ENCODE measurements around the gene DTNB.
"Not testable (repeated sequence)": the region's sequence is repeated elsewhere in the genome, so short reads cannot be mapped to it uniquely, and the experiment has no call there.

The DTNB gene

DNA sequence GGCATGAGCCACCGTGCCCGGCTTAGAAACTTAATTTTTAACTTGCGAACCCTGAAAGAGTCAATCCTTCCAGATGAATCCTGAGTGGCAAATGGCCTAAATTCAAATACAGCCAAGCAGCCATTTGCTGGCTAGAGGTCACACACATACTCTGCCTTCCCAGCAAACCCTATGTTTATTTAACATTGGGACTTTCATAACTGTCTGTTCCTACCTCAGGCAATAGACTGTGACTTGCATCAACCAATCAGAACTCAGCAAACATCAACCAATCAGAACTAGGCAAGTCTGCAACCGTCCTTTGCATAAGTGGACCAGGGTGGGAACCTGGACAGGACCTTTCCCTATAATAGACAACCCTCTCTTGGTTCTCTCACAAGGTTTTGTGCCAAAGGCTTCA, 127.5 kb downstream of the DTNB start:
- TF ChIP-seq CTCF (IDR thresholded peaks at IDR 0.05; ENCODE audit: low read depth, low read length, missing control alignments) = no peak
- H3K4me3 ChIP-seq (replicated peaks; ENCODE audit: low read depth, low read length) = no peak overlapping the region
- DNase-seq (ENCODE audit: extremely low read depth, low read depth) = no peak

GRCh38 chr2:25544445-25544844, 128.9 kb downstream of the DTNB start:
- DNase-seq (ENCODE audit: extremely low read depth, low read depth) = no peak
- H3K4me3 ChIP-seq (replicated peaks; ENCODE audit: low read depth, low read length) = no peak overlapping the region
- no peak for TF ChIP-seq CTCF (IDR thresholded peaks at IDR 0.05; ENCODE audit: low read depth, low read length, missing control alignments)

- no peak overlapping the region for H3K4me3 ChIP-seq (replicated peaks; ENCODE audit: low read depth, low read length)
- DNase-seq (ENCODE audit: extremely low read depth, low read depth) = no peak
- no peak for TF ChIP-seq CTCF (IDR thresholded peaks at IDR 0.05; ENCODE audit: low read depth, low read length, missing control alignments)
Observed at GRCh38 chr2:25543939-25544338, 129.4 kb downstream of the DTNB start.

DNA sequence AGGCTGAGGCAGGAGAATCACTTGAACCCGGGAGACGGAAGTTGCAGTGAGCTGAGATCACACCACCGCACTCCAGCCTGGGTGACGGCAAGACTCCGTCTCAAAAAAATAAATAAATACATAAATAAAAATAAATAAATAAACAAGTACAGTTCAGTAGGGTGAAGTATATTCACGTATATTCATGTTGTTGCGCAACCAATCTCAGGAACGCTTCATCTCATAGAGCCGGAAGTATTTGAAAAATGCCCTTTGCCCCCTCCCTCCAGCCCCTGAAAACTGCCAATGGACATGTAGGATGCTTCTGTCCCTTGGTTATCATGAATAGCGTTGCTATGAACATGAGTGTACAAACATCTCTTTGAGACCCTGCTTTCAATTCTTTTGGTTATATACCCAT, 132.0 kb downstream of the DTNB start:
- no peak overlapping the region for H3K4me3 ChIP-seq (replicated peaks; ENCODE audit: low read depth, low read length)
- TF ChIP-seq CTCF (IDR thresholded peaks at IDR 0.05; ENCODE audit: low read depth, low read length, missing control alignments) = no peak
- no peak for DNase-seq (ENCODE audit: extremely low read depth, low read depth)

DNA sequence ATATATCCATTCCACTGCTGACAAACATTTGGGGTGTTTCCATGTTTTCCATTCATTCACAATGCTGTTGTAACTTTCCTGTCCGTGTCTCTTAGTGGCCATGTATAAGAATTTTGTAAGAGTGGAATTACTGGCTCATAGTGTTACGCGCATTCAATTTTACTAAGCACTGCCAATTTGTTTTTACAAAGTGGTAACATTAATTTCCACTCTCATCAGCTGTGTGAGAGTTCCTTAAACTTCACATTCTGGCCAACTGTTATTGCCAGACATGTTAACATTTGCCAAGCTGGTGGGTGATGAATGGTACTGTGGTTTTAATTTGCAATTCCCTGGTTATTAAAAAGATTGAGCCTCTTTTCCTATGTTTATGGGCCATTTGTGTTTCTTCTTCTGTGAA, 134.2 kb downstream of the DTNB start:
- no peak overlapping the region for H3K4me3 ChIP-seq (replicated peaks; ENCODE audit: low read depth, low read length)
- no peak for DNase-seq (ENCODE audit: extremely low read depth, low read depth)
- TF ChIP-seq CTCF (IDR thresholded peaks at IDR 0.05; ENCODE audit: low read depth, low read length, missing control alignments) = no peak

- DNase-seq (ENCODE audit: extremely low read depth, low read depth) = no peak
- H3K4me3 ChIP-seq (replicated peaks; ENCODE audit: low read depth, low read length) = no peak overlapping the region
- no peak for TF ChIP-seq CTCF (IDR thresholded peaks at IDR 0.05; ENCODE audit: low read depth, low read length, missing control alignments)
Observed at GRCh38 chr2:25537526-25537925, 135.9 kb downstream of the DTNB start.

DNA sequence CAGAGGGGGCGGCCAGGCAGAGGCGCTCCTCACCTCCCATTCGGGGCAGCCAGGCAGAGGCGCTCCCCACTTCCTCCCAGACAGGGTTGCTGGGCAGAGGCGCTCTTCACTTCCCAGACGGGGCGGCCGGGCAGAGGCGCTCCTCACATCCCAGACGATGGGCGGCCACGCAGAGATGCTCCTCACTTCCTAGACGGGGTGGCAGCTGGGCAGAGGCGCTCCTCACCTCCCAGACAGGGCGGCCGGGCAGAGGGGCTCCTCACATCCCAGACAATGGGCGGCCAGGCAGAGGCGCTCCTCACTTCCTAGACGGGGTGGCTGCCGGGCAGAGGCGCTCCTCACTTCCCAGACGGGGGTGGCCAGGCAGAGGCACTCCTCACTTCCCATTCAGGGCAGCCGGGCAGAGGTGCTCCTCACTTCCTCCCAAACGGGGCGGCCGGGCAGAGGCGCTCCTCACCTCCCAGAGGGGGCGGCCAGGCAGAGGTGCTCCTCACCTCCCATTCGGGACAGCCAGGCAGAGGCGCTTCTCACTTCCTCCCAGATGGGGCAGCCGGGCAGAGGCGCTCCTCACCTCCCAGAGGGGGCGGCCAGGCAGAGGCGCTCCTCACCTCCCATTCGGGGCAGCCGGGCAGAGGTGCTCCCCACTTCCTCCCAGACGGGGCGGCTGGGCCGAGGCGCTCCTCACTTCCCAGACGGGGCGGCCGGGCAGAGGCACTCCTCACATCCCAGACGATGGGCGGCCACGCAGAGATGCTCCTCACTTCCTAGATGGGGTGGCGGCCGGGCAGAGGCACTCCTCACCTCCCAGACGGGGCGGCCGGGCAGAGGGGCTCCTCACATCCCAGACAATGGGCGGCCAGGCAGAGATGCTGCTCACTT, 137.7 kb downstream of the DTNB start:
- H3K4me3 ChIP-seq (replicated peaks; ENCODE audit: low read depth, low read length); DNase-seq (ENCODE audit: extremely low read depth, low read depth): not testable (repeated sequence)

GRCh38 chr2:25534937-25535336, 138.4 kb downstream of the DTNB start:
- H3K4me3 ChIP-seq (replicated peaks; ENCODE audit: low read depth, low read length); DNase-seq (ENCODE audit: extremely low read depth, low read depth): not testable (repeated sequence)

Data from HFF-Myc (cell line).